ENCODE measurements around the gene ID2.

Gene ID2

DNA sequence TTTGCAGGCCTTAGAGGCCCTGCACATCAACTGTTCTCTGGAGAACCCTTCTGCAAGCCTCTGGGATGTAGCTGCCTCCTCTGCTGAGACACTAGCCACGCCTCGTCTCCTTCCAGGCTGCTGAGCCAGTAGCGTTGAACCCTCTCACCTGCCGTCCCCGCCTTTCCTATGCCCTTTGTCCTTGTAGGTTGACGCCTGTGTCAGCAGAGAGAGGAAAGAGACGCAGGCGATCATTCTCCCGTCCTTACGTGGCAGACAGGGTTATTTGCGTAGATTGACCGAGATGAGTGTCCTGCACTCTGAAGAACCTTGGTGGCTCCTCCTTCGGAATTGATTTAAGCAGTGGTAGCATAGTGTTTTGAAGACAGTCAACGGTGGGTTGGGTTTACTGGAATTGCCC is 27.8 kb downstream of the ID2 start:
- no peak overlapping the region for H3K4me3 ChIP-seq (ENCODE audit: low read depth, low read length)
- TF ChIP-seq, protein P1, sequence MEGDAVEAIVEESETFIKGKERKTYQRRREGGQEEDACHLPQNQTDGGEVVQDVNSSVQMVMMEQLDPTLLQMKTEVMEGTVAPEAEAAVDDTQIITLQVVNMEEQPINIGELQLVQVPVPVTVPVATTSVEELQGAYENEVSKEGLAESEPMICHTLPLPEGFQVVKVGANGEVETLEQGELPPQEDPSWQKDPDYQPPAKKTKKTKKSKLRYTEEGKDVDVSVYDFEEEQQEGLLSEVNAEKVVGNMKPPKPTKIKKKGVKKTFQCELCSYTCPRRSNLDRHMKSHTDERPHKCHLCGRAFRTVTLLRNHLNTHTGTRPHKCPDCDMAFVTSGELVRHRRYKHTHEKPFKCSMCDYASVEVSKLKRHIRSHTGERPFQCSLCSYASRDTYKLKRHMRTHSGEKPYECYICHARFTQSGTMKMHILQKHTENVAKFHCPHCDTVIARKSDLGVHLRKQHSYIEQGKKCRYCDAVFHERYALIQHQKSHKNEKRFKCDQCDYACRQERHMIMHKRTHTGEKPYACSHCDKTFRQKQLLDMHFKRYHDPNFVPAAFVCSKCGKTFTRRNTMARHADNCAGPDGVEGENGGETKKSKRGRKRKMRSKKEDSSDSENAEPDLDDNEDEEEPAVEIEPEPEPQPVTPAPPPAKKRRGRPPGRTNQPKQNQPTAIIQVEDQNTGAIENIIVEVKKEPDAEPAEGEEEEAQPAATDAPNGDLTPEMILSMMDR (IDR thresholded peaks at IDR 0.05; ENCODE audit: low read depth, low read length): no peak

DNA sequence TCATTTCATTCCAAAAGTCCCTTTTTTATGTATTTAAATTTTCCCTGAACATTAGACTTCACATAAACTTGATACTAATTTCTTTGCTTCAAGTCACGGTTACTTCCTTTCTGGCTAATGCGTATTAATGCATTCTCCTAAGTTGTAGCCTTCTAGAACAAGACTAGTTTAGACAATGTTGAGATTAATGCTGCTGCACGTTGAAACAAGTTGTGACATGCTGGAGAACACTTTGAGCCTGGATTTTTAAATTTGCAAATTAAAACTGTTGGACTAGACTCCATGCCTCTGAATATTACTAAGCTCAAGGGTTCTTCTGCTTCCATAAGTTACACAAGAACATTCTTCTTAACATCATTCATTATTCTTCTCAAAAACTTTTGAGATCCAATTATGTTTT is 29.1 kb downstream of the ID2 start:
- TF ChIP-seq, protein P1 (IDR thresholded peaks at IDR 0.05; ENCODE audit: low read depth, low read length): no peak

DNA sequence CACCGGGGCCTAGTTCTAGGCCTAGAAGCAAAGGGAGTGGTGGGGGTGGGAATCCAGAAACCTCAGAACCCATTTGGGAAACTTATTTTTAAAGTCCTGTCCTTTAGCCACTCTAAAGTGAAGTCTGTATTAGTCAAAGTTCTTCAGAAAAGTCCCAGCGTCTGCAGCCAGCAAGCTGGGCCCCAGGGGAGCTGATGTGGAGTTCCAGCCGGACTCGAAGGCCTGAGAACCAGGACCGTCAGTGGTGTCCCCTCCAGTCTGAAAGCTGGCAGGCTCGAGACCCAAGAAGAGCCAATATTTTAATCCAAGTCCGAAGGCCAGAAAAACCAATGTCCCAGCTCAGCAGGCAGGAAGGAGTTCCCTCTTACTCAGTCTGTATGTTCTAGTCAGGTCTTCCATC is 32.4 kb downstream of the ID2 start:
- H3K4me3 ChIP-seq (ENCODE audit: low read depth, low read length): no peak overlapping the region
- TF ChIP-seq, protein P1 (IDR thresholded peaks at IDR 0.05; ENCODE audit: low read depth, low read length): no peak

More for the DNA sequence above, 29.1 kb downstream of the ID2 start:
- no peak overlapping the region for H3K4me3 ChIP-seq (ENCODE audit: low read depth, low read length)

DNA sequence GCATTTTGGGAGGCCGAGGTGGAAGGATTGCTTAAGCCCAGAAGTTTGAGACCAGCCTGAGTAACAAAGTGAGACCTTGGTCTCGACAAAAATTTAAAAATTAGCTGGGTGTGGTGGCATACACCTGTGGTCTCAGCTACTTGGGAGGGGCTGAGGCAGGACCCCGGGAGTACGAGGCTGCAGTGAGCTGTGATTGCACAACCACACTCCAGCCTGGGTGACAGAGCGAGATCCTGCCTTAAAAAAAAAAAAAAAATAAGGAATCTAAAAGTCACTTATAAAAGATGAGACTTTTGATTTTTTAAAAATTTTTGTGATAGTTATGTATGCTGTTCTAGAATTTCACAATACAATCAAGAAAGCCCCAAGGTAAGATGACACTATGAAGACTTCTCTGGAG is 33.1 kb downstream of the ID2 start:
- no peak overlapping the region for H3K4me3 ChIP-seq (ENCODE audit: low read depth, low read length)
- TF ChIP-seq, protein P1 (IDR thresholded peaks at IDR 0.05; ENCODE audit: low read depth, low read length): no peak

DNA sequence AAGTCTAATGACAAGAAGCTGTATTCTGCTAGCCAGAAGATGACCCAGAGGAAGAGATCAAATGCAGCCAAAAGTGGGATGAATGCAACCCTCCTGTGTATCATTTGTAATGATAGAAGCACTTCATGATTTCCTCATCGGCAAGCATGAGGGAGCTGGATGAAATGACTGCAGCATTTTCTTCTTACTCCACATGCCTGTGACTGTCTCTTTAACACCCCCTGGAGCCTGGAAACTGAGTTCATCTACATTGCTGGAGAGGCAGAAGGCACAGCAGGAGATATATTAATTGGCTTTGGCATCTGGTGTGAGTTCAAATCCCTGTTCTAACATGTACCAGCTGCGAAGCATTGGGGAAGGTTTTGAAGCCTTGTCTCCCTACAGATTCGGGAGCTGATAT is 37.7 kb downstream of the ID2 start:
- TF ChIP-seq, protein P1 (IDR thresholded peaks at IDR 0.05; ENCODE audit: low read depth, low read length): no peak
- H3K4me3 ChIP-seq (ENCODE audit: low read depth, low read length): no peak overlapping the region

DNA sequence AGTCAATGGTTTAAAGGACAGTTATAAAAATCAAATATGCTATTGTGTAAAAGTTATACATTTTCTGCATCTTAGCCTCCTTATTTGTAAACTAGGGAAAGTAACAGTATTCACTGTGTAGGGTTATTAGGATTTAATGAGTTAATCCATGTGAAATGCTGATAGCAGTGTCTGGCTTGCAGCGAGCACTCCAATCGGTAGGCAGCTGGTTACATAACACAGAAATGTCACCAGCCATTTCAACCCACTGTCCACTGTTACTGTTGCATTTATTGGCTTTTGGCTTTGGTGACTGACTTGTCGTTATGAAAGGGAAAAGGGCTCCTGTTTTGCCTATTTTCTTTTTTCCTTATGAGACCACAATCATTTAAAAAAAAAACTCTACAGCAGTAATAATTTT is 38.9 kb downstream of the ID2 start:
- TF ChIP-seq, protein P1 (IDR thresholded peaks at IDR 0.05; ENCODE audit: low read depth, low read length): no peak
- no peak overlapping the region for H3K4me3 ChIP-seq (ENCODE audit: low read depth, low read length)

- TF ChIP-seq, protein P1 (IDR thresholded peaks at IDR 0.05; ENCODE audit: low read depth, low read length): no peak
- no peak overlapping the region for H3K4me3 ChIP-seq (ENCODE audit: low read depth, low read length)
Observed at GRCh38 chr2:8721410-8721809, 39.6 kb downstream of the ID2 start.
